ENCODE measurements around the gene OR6F1.

GRCh38 chr1:247741756-247742155 is 25.3 kb upstream of the OR6F1 start:
- TF ChIP-seq YY1 (tag by site-specific recombination; IDR thresholded peaks at IDR 0.05) (no peak), CTCF (tag by site-specific recombination; IDR thresholded peaks at IDR 0.05) (no peak), ZNF221 (tag by site-specific recombination; IDR thresholded peaks at IDR 0.05; ENCODE audit: borderline replicate concordance) (no peak), ZNF18 (tag by site-specific recombination; IDR thresholded peaks at IDR 0.05) (no peak), SETDB1 (IDR thresholded peaks at IDR 0.05; ENCODE audit: insufficient read length, low read length) (no peak), ZNF133 (tag by site-specific recombination; IDR thresholded peaks at IDR 0.05) (no peak), ZNF157 (tag by site-specific recombination; IDR thresholded peaks at IDR 0.05) (no peak), ZBTB8A (tag by site-specific recombination; IDR thresholded peaks at IDR 0.05) (no peak), ZNF362 (tag by site-specific recombination; IDR thresholded peaks at IDR 0.05) (no peak)
- TF ChIP-seq, protein P1, sequence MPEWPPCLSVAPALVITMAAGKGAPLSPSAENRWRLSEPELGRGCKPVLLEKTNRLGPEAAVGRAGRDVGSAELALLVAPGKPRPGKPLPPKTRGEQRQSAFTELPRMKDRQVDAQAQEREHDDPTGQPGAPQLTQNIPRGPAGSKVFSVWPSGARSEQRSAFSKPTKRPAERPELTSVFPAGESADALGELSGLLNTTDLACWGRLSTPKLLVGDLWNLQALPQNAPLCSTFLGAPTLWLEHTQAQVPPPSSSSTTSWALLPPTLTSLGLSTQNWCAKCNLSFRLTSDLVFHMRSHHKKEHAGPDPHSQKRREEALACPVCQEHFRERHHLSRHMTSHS (tag by site-specific recombination; IDR thresholded peaks at IDR 0.05): no peak
- TF ChIP-seq, protein P2, sequence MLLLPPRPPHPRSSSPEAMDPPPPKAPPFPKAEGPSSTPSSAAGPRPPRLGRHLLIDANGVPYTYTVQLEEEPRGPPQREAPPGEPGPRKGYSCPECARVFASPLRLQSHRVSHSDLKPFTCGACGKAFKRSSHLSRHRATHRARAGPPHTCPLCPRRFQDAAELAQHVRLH (tag by site-specific recombination; IDR thresholded peaks at IDR 0.05): no peak
- TF ChIP-seq, protein P3, sequence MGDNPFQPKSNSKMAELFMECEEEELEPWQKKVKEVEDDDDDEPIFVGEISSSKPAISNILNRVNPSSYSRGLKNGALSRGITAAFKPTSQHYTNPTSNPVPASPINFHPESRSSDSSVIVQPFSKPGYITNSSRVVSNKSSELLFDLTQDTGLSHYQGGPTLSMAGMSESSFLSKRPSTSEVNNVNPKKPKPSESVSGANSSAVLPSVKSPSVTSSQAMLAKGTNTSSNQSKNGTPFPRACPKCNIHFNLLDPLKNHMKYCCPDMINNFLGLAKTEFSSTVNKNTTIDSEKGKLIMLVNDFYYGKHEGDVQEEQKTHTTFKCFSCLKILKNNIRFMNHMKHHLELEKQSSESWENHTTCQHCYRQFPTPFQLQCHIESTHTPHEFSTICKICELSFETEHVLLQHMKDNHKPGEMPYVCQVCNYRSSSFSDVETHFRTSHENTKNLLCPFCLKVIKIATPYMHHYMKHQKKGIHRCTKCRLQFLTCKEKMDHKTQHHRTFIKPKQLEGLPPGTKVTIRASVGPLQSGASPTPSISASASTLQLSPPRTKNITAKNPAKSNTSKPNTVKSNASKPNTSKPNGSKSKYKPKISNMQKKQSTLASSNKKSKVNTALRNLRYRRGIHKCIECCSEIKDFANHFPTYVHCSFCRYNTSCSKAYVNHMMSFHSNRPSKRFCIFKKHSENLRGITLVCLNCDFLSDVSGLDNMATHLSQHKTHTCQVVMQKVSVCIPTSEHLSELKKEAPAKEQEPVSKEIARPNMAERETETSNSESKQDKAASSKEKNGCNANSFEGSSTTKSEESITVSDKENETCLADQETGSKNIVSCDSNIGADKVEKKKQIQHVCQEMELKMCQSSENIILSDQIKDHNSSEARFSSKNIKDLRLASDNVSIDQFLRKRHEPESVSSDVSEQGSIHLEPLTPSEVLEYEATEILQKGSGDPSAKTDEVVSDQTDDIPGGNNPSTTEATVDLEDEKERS (tag by site-specific recombination; IDR thresholded peaks at IDR 0.05): no peak
- TF ChIP-seq, protein P4, sequence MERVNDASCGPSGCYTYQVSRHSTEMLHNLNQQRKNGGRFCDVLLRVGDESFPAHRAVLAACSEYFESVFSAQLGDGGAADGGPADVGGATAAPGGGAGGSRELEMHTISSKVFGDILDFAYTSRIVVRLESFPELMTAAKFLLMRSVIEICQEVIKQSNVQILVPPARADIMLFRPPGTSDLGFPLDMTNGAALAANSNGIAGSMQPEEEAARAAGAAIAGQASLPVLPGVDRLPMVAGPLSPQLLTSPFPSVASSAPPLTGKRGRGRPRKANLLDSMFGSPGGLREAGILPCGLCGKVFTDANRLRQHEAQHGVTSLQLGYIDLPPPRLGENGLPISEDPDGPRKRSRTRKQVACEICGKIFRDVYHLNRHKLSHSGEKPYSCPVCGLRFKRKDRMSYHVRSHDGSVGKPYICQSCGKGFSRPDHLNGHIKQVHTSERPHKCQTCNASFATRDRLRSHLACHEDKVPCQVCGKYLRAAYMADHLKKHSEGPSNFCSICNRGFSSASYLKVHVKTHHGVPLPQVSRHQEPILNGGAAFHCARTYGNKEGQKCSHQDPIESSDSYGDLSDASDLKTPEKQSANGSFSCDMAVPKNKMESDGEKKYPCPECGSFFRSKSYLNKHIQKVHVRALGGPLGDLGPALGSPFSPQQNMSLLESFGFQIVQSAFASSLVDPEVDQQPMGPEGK (tag by site-specific recombination; IDR thresholded peaks at IDR 0.05): no peak
